Progenitor cell of endocrine pancreas (in vitro differentiated cells): ENCODE measurements around the gene UBR4. TPM values are rescaled to one million over a fixed set of nuclear protein-coding genes. Genes with fewer than 3 reads are reported as not detected.

Experiments used
- DNase-seq: peaks from one replicate; pipeline ENCODE4 v3.0.0; 2021; ENCODE audit warnings: low spot score; ENCODE audit not compliant: unreplicated experiment
- H3K27ac Mint-ChIP-seq: 2 replicates; pipeline ENCODE4 v1.8.0; 2021; ENCODE audit warnings: mild to moderate bottlenecking, moderate library complexity, mixed read lengths
- H3K27me3 Mint-ChIP-seq: 2 replicates; pipeline ENCODE4 v1.8.0; 2021; ENCODE audit warnings: mixed read lengths
- H3K36me3 Mint-ChIP-seq: 2 replicates; pipeline ENCODE4 v1.8.0; 2022; ENCODE audit warnings: mixed read lengths; ENCODE audit not compliant: insufficient read depth
- H3K4me1 Mint-ChIP-seq: 2 replicates; pipeline ENCODE4 v1.8.0; 2021; ENCODE audit warnings: low read depth, mixed read lengths
- H3K4me3 Mint-ChIP-seq: 2 replicates; pipeline ENCODE4 v1.8.0; 2021; ENCODE audit warnings: low read depth, mild to moderate bottlenecking, moderate library complexity, mixed read lengths
- H3K9me3 Mint-ChIP-seq: 2 replicates; pipeline ENCODE4 v1.8.0; 2021; ENCODE audit warnings: low read depth, mixed read lengths
- CTCF ChIP-seq: fragments of 200-600 bp; sonication (generic); IDR thresholded peaks from one replicate; pipeline ENCODE4 v1.5.0; 2021; ENCODE audit warnings: antibody characterized with exemption, mild to moderate bottlenecking; ENCODE audit not compliant: unreplicated experiment
- total RNA-seq: library from RNA; stranded (reverse); gene quantifications from 2 replicates; pipeline ENCODE4 v1.2.1, GENCODE V29; 2021

Gene UBR4
- total RNA-seq, 1 donor from 2014 or later = 155 TPM

- H3K27ac Mint-ChIP-seq = no peak overlapping the region
- no peaks in the 10 kb centered on the region for H3K36me3 Mint-ChIP-seq
- peaks cover 20% of the 10 kb centered on the region for H3K27me3 Mint-ChIP-seq
- no peak for DNase-seq
- no peak for TF ChIP-seq CTCF
- no peaks in the 10 kb centered on the region for H3K9me3 Mint-ChIP-seq
- peaks cover 4% of the 10 kb centered on the region for H3K4me1 Mint-ChIP-seq
- H3K4me3 Mint-ChIP-seq = no peak overlapping the region
Measured at GRCh38 chr1:19054216-19054615, 155.8 kb downstream of the UBR4 start.

GRCh38 chr1:19053486-19053885 is 156.6 kb downstream of the UBR4 start:
- no peak overlapping the region for H3K4me3 Mint-ChIP-seq
- no peak overlapping the region for H3K27ac Mint-ChIP-seq
- peaks cover 4% of the 10 kb centered on the region for H3K4me1 Mint-ChIP-seq
- H3K36me3 Mint-ChIP-seq = no peaks in the 10 kb centered on the region
- no peak for DNase-seq
- no peak for TF ChIP-seq CTCF
- no peaks in the 10 kb centered on the region for H3K9me3 Mint-ChIP-seq
- peaks cover 15% of the 10 kb centered on the region for H3K27me3 Mint-ChIP-seq

- H3K27me3 Mint-ChIP-seq = peaks cover 11% of the 10 kb centered on the region
- no peak for TF ChIP-seq CTCF
- H3K27ac Mint-ChIP-seq = no peak overlapping the region
- no peaks in the 10 kb centered on the region for H3K36me3 Mint-ChIP-seq
- no peaks in the 10 kb centered on the region for H3K9me3 Mint-ChIP-seq
- DNase-seq = no peak
- peaks cover 11% of the 10 kb centered on the region for H3K4me1 Mint-ChIP-seq
- H3K4me3 Mint-ChIP-seq = no peak overlapping the region
Measured at GRCh38 chr1:19049798-19050197, 160.3 kb downstream of the UBR4 start.

GRCh38 chr1:19049128-19049768 is 160.8 kb downstream of the UBR4 start:
- Mint-ChIP-seq H3K27ac (no peak overlapping the region), H3K4me1 (peaks cover 11% of the 10 kb centered on the region), H3K4me3 (no peak overlapping the region), H3K36me3 (no peaks in the 10 kb centered on the region), H3K27me3 (peaks cover 11% of the 10 kb centered on the region), H3K9me3 (no peaks in the 10 kb centered on the region)
- no peak for DNase-seq
- TF ChIP-seq CTCF = no peak

- no peak for DNase-seq
- Mint-ChIP-seq H3K27me3 (peaks cover 5% of the 10 kb centered on the region), H3K4me1 (peaks cover 8% of the 10 kb centered on the region), H3K36me3 (no peaks in the 10 kb centered on the region), H3K4me3 (no peak overlapping the region), H3K9me3 (no peaks in the 10 kb centered on the region), H3K27ac (no peak overlapping the region)
- no peak for TF ChIP-seq CTCF
Measured at GRCh38 chr1:19046972-19047731, 162.9 kb downstream of the UBR4 start.
